Activated T-helper 17 cell treated with anti-CD3 and anti-CD28 coated beads, Interleukin-2, amount 50 U/mL, for 72 hours (primary cell): ENCODE data around the gene PDCD2L. TPM values are rescaled to one million over a fixed set of nuclear protein-coding genes. Genes with fewer than 3 reads are reported as not detected.
"Not testable (repeated sequence)": the region's sequence is repeated elsewhere in the genome, so short reads cannot be mapped to it uniquely, and the experiment has no call there.

Experiments
- ATAC-seq: fragments of 150-1000 bp; cut with Tn5 transposase; replicated peaks from 2 replicates; pipeline ENCODE4 v1.10.0; 2021; ENCODE audit warnings: mild to moderate bottlenecking, moderate library complexity
- H3K27ac Mint-ChIP-seq: one replicate; pipeline ENCODE4 v1.8.0; 2022; ENCODE audit warnings: mixed read lengths
- H3K27me3 Mint-ChIP-seq: one replicate; pipeline ENCODE4 v1.8.0; 2022; ENCODE audit warnings: mixed read lengths
- H3K36me3 Mint-ChIP-seq: one replicate; pipeline ENCODE4 v1.8.0; 2022; ENCODE audit warnings: low read depth, mild to moderate bottlenecking, mixed read lengths
- H3K4me1 Mint-ChIP-seq: one replicate; pipeline ENCODE4 v1.8.0; 2022; ENCODE audit warnings: mixed read lengths
- H3K4me3 Mint-ChIP-seq: one replicate; pipeline ENCODE4 v1.8.0; 2022; ENCODE audit warnings: mild to moderate bottlenecking, mixed read lengths
- H3K9me3 Mint-ChIP-seq: one replicate; pipeline ENCODE4 v1.8.0; 2022; ENCODE audit warnings: mixed read lengths
- total RNA-seq, 2 donors: library from RNA; stranded (reverse); gene quantifications; one replicate each; pipeline ENCODE4 v1.2.3, GENCODE V29; 2022

Gene PDCD2L
- total RNA-seq, 2 donors from 2014 or later, result 11.9 to 30.4 TPM

- H3K36me3 Mint-ChIP-seq, result peaks cover 97% of the 10 kb centered on the region
- no peak overlapping the region for H3K4me3 Mint-ChIP-seq
- H3K27me3 Mint-ChIP-seq, result no peaks in the 10 kb centered on the region
- no peak overlapping the region for H3K27ac Mint-ChIP-seq
- no peak for ATAC-seq
- H3K9me3 Mint-ChIP-seq, result no peaks in the 10 kb centered on the region
- peaks cover 10% of the 10 kb centered on the region for H3K4me1 Mint-ChIP-seq
These were observed 53.2 kb downstream of the PDCD2L start for GRCh38 chr19:34457446-34457845.

- H3K4me3 Mint-ChIP-seq, result no peak overlapping the region
These were observed 54.5 kb downstream of the PDCD2L start for GRCh38 chr19:34458677-34459076.

GRCh38 chr19:34459614-34460013, 55.4 kb downstream of the PDCD2L start:
- no peaks in the 10 kb centered on the region for H3K9me3 Mint-ChIP-seq
- no peak for ATAC-seq
- H3K4me3 Mint-ChIP-seq, result no peak overlapping the region
- peak overlapping the region; percentile 50 for H3K27ac Mint-ChIP-seq
- no peaks in the 10 kb centered on the region for H3K27me3 Mint-ChIP-seq
- H3K36me3 Mint-ChIP-seq, result peaks cover 97% of the 10 kb centered on the region
- peaks cover 10% of the 10 kb centered on the region for H3K4me1 Mint-ChIP-seq

More at GRCh38 chr19:34458677-34459076, 54.5 kb downstream of the PDCD2L start:
- Mint-ChIP-seq H3K27ac (no peak overlapping the region), H3K4me1 (peaks cover 10% of the 10 kb centered on the region), H3K27me3 (no peaks in the 10 kb centered on the region), H3K9me3 (no peaks in the 10 kb centered on the region), H3K36me3 (peaks cover 97% of the 10 kb centered on the region)
- no peak for ATAC-seq

GRCh38 chr19:34461375-34462100, 57.3 kb downstream of the PDCD2L start:
- Mint-ChIP-seq H3K27me3 (no peaks in the 10 kb centered on the region), H3K9me3 (no peaks in the 10 kb centered on the region), H3K4me3 (no peak overlapping the region), H3K36me3 (peaks cover 100% of the 10 kb centered on the region), H3K4me1 (peaks cover 10% of the 10 kb centered on the region), H3K27ac (no peak overlapping the region)
- no peak for ATAC-seq

- not testable (repeated sequence) for H3K9me3 Mint-ChIP-seq, H3K27me3 Mint-ChIP-seq, H3K4me1 Mint-ChIP-seq, ATAC-seq, H3K27ac Mint-ChIP-seq, H3K4me3 Mint-ChIP-seq
- peaks cover 100% of the 10 kb centered on the region for H3K36me3 Mint-ChIP-seq
These were observed 60.6 kb downstream of the PDCD2L start for GRCh38 chr19:34464785-34465184.

GRCh38 chr19:34468409-34468808, 64.2 kb downstream of the PDCD2L start:
- H3K27ac Mint-ChIP-seq, result peak overlapping the region; percentile 53
- no peaks in the 10 kb centered on the region for H3K9me3 Mint-ChIP-seq
- peaks cover 100% of the 10 kb centered on the region for H3K36me3 Mint-ChIP-seq
- H3K4me3 Mint-ChIP-seq, result no peak overlapping the region
- H3K27me3 Mint-ChIP-seq, result no peaks in the 10 kb centered on the region
- ATAC-seq, result peak; percentile 44
- peaks cover 5% of the 10 kb centered on the region for H3K4me1 Mint-ChIP-seq

- not testable (repeated sequence) for H3K4me1 Mint-ChIP-seq, H3K9me3 Mint-ChIP-seq, H3K4me3 Mint-ChIP-seq, H3K27me3 Mint-ChIP-seq, ATAC-seq
- Mint-ChIP-seq H3K36me3 (peaks cover 98% of the 10 kb centered on the region), H3K27ac (peak overlapping the region; percentile 53)
These were observed 64.8 kb downstream of the PDCD2L start for GRCh38 chr19:34469026-34469425.

GRCh38 chr19:34471906-34472700, 67.9 kb downstream of the PDCD2L start:
- no peaks in the 10 kb centered on the region for H3K9me3 Mint-ChIP-seq
- ATAC-seq, result no peak
- H3K4me1 Mint-ChIP-seq, result peaks cover 5% of the 10 kb centered on the region
- peak overlapping the region; percentile 17 for H3K27ac Mint-ChIP-seq
- no peak overlapping the region for H3K4me3 Mint-ChIP-seq
- H3K36me3 Mint-ChIP-seq, result peaks cover 68% of the 10 kb centered on the region
- H3K27me3 Mint-ChIP-seq, result no peaks in the 10 kb centered on the region

GRCh38 chr19:34474233-34474989, 70.2 kb downstream of the PDCD2L start:
- H3K27me3 Mint-ChIP-seq, result peaks cover 10% of the 10 kb centered on the region
- H3K4me1 Mint-ChIP-seq, result no peaks in the 10 kb centered on the region
- H3K9me3 Mint-ChIP-seq, result no peaks in the 10 kb centered on the region
- peaks cover 44% of the 10 kb centered on the region for H3K36me3 Mint-ChIP-seq
- ATAC-seq, result no peak
- H3K27ac Mint-ChIP-seq, result peak overlapping the region; percentile 55
- no peak overlapping the region for H3K4me3 Mint-ChIP-seq

- Mint-ChIP-seq H3K4me3 (peak overlapping the region; percentile 37), H3K4me1 (no peaks in the 10 kb centered on the region), H3K27me3 (peaks cover 15% of the 10 kb centered on the region), H3K36me3 (peaks cover 36% of the 10 kb centered on the region), H3K9me3 (no peaks in the 10 kb centered on the region), H3K27ac (peak overlapping the region; percentile 55)
- ATAC-seq, result peak; percentile 93
These were observed 71.1 kb downstream of the PDCD2L start for GRCh38 chr19:34475026-34475974.

Other genes with a start within 250 kb of the PDCD2L start
- 100 to 1,000 TPM in 1 of 2 donors, 10 to 100 TPM in 1; 88.5 to 105 TPM for gene LSM14A, start 231.9 kb upstream of the PDCD2L start, total RNA-seq
- 10 to 100 TPM; 13.6 to 22.2 TPM for gene GARRE1, start 149.8 kb upstream of the PDCD2L start, total RNA-seq
- gene GPI, start 39.2 kb upstream of the PDCD2L start, total RNA-seq, result 1,000 to 10,000 TPM in 1 of 2 donors, 100 to 1,000 TPM in 1; 862 to 1,104 TPM
- gene UBA2, start 24.0 kb downstream of the PDCD2L start, total RNA-seq, result 100 to 1,000 TPM; 125 to 159 TPM
- 1 to 10 TPM in 1 of 2 donors, under 1 TPM in 1; 0.82 to 1.9 TPM for gene WTIP, start 77.4 kb downstream of the PDCD2L start, total RNA-seq